Gastrocnemius medialis (tissue), 4 donors: ENCODE results near the gene TEX36. TPM values are rescaled to one million over a fixed set of nuclear protein-coding genes. Genes with fewer than 3 reads are reported as not detected.
"Not testable (repeated sequence)": the region's sequence is repeated elsewhere in the genome, so short reads cannot be mapped to it uniquely, and the experiment has no call there.

ENCODE experiments used
- ATAC-seq, 2 donors: fragments of 150-250 bp; one replicate each; pipeline ENCODE4 v1.9.1; 2016
- DNase-seq, 2 donors: peaks; one replicate each; pipeline ENCODE4 v3.0.0-alpha.2; 2019
- H3K27ac ChIP-seq, 4 donors: fragments of 200-600 bp; sonication (generic); 1 replicate in 1 of 4; 2 replicates in 3 of 4; pipeline ENCODE4 v1.5.1; 2016 to 2018; ENCODE audit warnings: mild to moderate bottlenecking in 2 of 4, moderate library complexity in 1 of 4
- H3K27me3 ChIP-seq, 3 donors: fragments of 200-600 bp; sonication (generic) in 2 of 3; 1 replicate in 1 of 3; 2 replicates in 2 of 3; pipeline versions ENCODE4 v1.5.1 to v1.6.0; 2016 to 2019; ENCODE audit warnings: mild to moderate bottlenecking in 1 of 3, moderate library complexity in 1 of 3
- H3K36me3 ChIP-seq, 2 donors: fragments of 200-600 bp; sonication (generic) in 1 of 2; one replicate each; pipeline ENCODE4 v1.5.1; 2017 to 2018
- H3K4me1 ChIP-seq, 2 donors: fragments of 200-600 bp; sonication (generic) in 1 of 2; one replicate each; pipeline ENCODE4 v1.5.1; 2016 to 2017; ENCODE audit warnings: mild to moderate bottlenecking in 2 of 2
- H3K4me3 ChIP-seq, 4 donors: fragments of 200-600 bp; sonication (generic) in 3 of 4; 1 replicate in 1 of 4; 2 replicates in 3 of 4; pipeline ENCODE4 v1.5.1; 2016 to 2019; ENCODE audit warnings: mild to moderate bottlenecking in 2 of 4
- H3K9me3 ChIP-seq, 3 donors: fragments of 200-600 bp; sonication (generic) in 2 of 3; 1 replicate in 1 of 3; 2 replicates in 2 of 3; pipeline ENCODE4 v1.5.1; 2016 to 2019
- POLR2A ChIP-seq, 2 donors: fragments of 450-650 bp; IDR thresholded peaks; one replicate each; pipeline ENCODE4 v1.6.1; 2017; ENCODE audit warnings: antibody characterized with exemption in 2 of 2, mild to moderate bottlenecking in 2 of 2, moderate library complexity in 2 of 2
- in situ Hi-C, 4 donors: fragments of 200-750 bp; cut with MboI; loops; one replicate each; pipeline versions ENCODE4 v1.15.0 to v1.8.0; 2017; ENCODE audit warnings: low sequenced_read_pairs in 4 of 4
- intact Hi-C: fragments of 100-400 bp; cut with DNase I; formaldehyde crosslinking; loops from one replicate; pipeline ENCODE4 v1.15.1; 2023; ENCODE audit warnings: low total_unique reads
- total RNA-seq, 4 donors: library from RNA; depleted of rRNA; stranded (reverse); fragments of >200 nt; gene quantifications; one replicate each; pipeline versions ENCODE4 v1.1.0 to v1.2.3, GENCODE V29; 2016
- TF ChIP-seq, protein P1 (sequence below), 5 experiments: fragments of 450-650 bp in 3 of 5; fragments of 200-600 bp in 2 of 5; sonication (generic) in 2 of 5; IDR thresholded peaks in 4 of 5; conservative IDR thresholded peaks in 1 of 5; 1 replicate in 4 of 5; 2 replicates in 1 of 5; pipeline ENCODE4 v1.5.1; 2016 to 2019; ENCODE audit warnings: antibody characterized with exemption in 5 of 5, mild to moderate bottlenecking in 3 of 5, moderate library complexity in 3 of 5

Gene TEX36
- total RNA-seq, 4 donors from 2014 or later: not detected

DNA sequence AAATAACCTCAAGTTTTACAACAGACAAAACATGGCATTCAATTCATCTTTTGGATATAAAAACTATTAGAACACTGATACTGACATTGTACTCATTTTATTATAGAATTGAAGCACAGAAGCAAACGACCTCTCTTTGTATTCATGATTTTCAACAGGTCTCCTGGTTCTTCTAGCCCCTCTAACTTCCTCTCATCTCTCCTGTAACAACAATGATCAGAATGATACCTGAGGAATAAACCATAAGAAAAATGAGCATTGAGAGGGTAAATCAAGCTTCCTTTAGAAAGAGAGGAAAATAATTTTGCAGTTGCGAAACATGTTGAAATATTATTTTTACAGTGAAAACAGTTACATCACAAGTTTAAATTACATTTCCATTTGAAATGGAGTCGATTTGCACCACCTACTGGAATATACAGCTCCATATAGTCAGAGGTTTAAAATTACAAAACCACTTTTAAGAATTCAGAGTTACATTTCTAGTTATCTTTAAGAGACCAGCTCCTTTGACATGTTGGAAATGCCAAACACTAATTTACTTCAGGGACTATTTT, 17.5 kb upstream of the TEX36 start:
- intact Hi-C loops: no loop called here
- in situ Hi-C loops: no loop called here

DNA sequence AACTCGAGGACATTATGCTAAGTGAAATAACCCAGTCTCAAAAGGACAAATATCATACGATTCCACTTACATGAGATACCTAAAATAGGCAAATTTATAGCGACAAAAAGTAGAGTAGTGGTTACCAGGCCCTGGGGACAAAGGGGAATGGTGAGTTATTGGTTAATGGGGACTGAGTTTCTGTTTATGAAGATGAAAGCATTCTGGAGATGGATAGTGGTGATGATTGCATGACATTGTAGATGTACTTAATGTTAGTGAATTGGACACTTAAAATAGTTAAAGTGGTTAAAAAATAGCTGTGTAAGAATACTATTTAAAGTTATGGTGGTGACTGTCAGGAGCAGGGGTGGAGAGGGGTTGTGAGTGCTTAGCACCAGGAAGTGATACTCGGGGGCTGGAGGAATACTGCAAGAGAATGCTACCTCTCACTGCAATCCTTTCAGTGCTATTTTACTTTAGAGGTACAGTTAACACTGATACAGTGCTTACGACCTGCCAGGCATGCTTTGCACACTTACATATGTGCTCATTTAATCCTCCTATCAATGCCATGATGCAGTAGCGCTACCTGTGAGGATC, 16.7 kb upstream of the TEX36 start:
- DNase-seq: no peak
- Histone ChIP-seq H3K27me3 (no peaks in the 10 kb centered on the region), H3K4me1 (no peaks in the 10 kb centered on the region), H3K27ac (no peak overlapping the region), H3K36me3 (no peaks in the 10 kb centered on the region), H3K4me3 (no peak overlapping the region), H3K9me3 (no peaks in the 10 kb centered on the region)
- in situ Hi-C loops (no loop called here), intact Hi-C loops (no loop called here)
- TF ChIP-seq POLR2A (IDR thresholded peaks at IDR 0.05): no peak
- ATAC-seq: no peak

More for the DNA sequence above, 17.5 kb upstream of the TEX36 start:
- no peak for ATAC-seq
- H3K36me3 ChIP-seq: no peaks in the 10 kb centered on the region
- H3K4me3 ChIP-seq: no peak overlapping the region
- DNase-seq: no peak
- no peak for TF ChIP-seq POLR2A (IDR thresholded peaks at IDR 0.05)
- TF ChIP-seq, protein P1, sequence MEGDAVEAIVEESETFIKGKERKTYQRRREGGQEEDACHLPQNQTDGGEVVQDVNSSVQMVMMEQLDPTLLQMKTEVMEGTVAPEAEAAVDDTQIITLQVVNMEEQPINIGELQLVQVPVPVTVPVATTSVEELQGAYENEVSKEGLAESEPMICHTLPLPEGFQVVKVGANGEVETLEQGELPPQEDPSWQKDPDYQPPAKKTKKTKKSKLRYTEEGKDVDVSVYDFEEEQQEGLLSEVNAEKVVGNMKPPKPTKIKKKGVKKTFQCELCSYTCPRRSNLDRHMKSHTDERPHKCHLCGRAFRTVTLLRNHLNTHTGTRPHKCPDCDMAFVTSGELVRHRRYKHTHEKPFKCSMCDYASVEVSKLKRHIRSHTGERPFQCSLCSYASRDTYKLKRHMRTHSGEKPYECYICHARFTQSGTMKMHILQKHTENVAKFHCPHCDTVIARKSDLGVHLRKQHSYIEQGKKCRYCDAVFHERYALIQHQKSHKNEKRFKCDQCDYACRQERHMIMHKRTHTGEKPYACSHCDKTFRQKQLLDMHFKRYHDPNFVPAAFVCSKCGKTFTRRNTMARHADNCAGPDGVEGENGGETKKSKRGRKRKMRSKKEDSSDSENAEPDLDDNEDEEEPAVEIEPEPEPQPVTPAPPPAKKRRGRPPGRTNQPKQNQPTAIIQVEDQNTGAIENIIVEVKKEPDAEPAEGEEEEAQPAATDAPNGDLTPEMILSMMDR (IDR thresholded peaks at IDR 0.05 in 4 of 5, conservative IDR thresholded peaks at IDR 0.05 in 1 of 5): no peak
- H3K27ac ChIP-seq: no peak overlapping the region
- H3K4me1 ChIP-seq: no peaks in the 10 kb centered on the region
- no peaks in the 10 kb centered on the region for H3K27me3 ChIP-seq
- H3K9me3 ChIP-seq: no peaks in the 10 kb centered on the region

DNA sequence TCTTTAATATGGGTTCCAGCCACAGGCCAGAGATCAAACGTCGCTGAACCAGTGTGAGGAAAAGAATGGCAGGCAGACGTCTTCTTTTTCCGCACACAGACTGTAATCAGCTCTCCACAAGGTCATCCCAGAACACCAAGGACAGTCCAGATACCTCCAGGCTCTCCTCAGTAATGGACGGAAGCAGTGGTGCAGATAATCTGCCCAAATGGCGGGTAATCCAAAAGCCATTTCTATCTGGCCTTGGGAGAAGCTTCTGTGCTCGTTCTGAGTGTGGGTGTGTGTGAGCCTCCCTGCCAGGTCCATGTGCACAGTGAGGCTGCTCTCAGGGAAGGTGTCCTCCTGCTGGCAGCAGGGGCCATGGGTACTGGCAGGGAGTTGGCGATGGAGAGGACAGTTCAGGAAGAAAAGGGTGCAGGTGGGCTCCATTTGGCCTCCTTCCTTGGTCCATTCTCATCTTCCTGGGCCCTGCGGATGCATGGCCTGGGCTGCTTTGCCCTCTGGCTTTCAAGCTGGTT, 15.6 kb upstream of the TEX36 start:
- in situ Hi-C loops (no loop called here), intact Hi-C loops (no loop called here)

DNA sequence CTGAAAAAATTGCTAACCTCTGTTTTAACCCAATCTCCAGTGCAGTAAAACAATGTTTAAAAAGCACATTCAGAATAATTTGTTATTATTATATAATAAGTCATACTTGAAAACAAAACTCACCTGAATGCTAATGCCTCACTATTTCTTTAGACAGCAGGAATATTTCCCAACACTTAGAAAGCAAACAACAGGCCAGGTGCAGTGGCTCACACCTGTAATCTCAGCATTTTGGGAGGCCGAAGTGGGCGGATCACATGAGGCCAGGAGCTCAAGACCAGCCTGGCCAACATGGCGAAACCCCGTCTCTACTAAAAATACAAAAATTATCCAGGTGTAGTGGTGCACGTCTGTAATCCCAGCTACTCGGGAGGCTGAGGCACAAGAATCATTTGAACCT, 13.9 kb upstream of the TEX36 start:
- H3K4me1 ChIP-seq, intact Hi-C loops, H3K36me3 ChIP-seq, H3K4me3 ChIP-seq, DNase-seq, H3K9me3 ChIP-seq, in situ Hi-C loops, H3K27ac ChIP-seq, H3K27me3 ChIP-seq, ATAC-seq: not testable (repeated sequence)

More for the DNA sequence above, 15.6 kb upstream of the TEX36 start:
- TF ChIP-seq, protein P1 (IDR thresholded peaks at IDR 0.05 in 4 of 5, conservative IDR thresholded peaks at IDR 0.05 in 1 of 5): no peak
- no peak for TF ChIP-seq POLR2A (IDR thresholded peaks at IDR 0.05)
- ATAC-seq: no peak
- Histone ChIP-seq H3K36me3 (no peaks in the 10 kb centered on the region), H3K9me3 (no peaks in the 10 kb centered on the region), H3K4me3 (no peak overlapping the region), H3K27me3 (no peaks in the 10 kb centered on the region), H3K27ac (no peak overlapping the region), H3K4me1 (no peaks in the 10 kb centered on the region)
- DNase-seq: no peak

DNA sequence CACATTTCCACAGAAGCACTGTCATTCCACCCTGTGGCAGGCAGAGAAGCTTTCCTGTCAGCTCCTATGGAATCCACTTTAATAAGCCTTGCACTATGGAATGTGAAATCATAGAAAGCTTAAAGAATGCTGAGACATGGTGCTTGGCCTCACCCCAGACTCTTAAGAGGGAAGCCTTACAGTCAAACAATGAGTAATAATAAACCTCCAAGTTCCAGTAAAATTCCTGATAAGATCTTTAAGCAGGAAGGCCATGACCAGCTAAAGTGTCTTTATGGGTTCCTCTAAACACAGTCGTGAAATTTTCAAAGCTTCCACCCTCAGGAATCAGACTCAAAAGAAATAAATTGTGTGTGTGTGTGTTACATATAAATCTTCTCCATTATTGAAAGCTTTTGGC, 11.9 kb upstream of the TEX36 start:
- in situ Hi-C loops: no loop called here
- no peaks in the 10 kb centered on the region for H3K4me1 ChIP-seq

More for the DNA sequence above, 11.9 kb upstream of the TEX36 start:
- intact Hi-C loops: no loop called here
- Histone ChIP-seq H3K9me3 (no peaks in the 10 kb centered on the region), H3K27ac (no peak overlapping the region), H3K27me3 (peaks cover 0 to 6% (median 3%) of the 10 kb centered on the region in 3 donors), H3K4me3 (no peak overlapping the region), H3K36me3 (no peaks in the 10 kb centered on the region)
- DNase-seq (no peak), ATAC-seq (no peak)
- TF ChIP-seq, protein P1 (IDR thresholded peaks at IDR 0.05 in 4 of 5, conservative IDR thresholded peaks at IDR 0.05 in 1 of 5): no peak
- no peak for TF ChIP-seq POLR2A (IDR thresholded peaks at IDR 0.05)
